HAP-1 (cell line): Measurements from ENCODE around the gene GNRHR.
A peak's percentile ranks its signal among the peaks of the same experiment; 100 is the strongest.
"Not testable (repeated sequence)": the region's sequence is repeated elsewhere in the genome, so short reads cannot be mapped to it uniquely, and the experiment has no call there.

ENCODE experiments used
- DNase-seq, 2 experiments: peaks; one replicate each; pipeline ENCODE4 v3.0.0-alpha.2; 2016 to 2020; ENCODE audit warnings: low spot score in 2 of 2
- H3K27me3 ChIP-seq: fragments of 250-450 bp; sonication (Bioruptor Pico); 2 replicates; pipeline ENCODE4 v1.5.1; 2020; ENCODE audit warnings: low read depth, mild to moderate bottlenecking, moderate library complexity
- H3K36me3 ChIP-seq: fragments of 250-450 bp; sonication (Bioruptor Pico); replicated peaks from 2 replicates; pipeline ENCODE4 v1.5.1; 2020; ENCODE audit warnings: mild to moderate bottlenecking
- H3K4me1 ChIP-seq: fragments of 250-450 bp; sonication (Bioruptor Pico); 2 replicates; pipeline ENCODE4 v1.5.1; 2020; ENCODE audit warnings: mild to moderate bottlenecking
- H3K4me3 ChIP-seq: fragments of 250-450 bp; sonication (Bioruptor Pico); 2 replicates; pipeline ENCODE4 v1.5.1; 2020; ENCODE audit warnings: mild to moderate bottlenecking, moderate library complexity
- H3K9me3 ChIP-seq: fragments of 250-450 bp; sonication (Bioruptor Pico); 2 replicates; pipeline ENCODE4 v1.5.1; 2020; ENCODE audit warnings: mild to moderate bottlenecking, moderate library complexity
- in situ Hi-C: fragments of 300-500 bp; cut with MboI; formaldehyde crosslinking; loops from 3 replicates; pipeline ENCODE4 v1.14.3; 2020; ENCODE audit warnings: low sequenced_read_pairs, inconsistent platforms, mixed read lengths

GNRHR gene

DNA sequence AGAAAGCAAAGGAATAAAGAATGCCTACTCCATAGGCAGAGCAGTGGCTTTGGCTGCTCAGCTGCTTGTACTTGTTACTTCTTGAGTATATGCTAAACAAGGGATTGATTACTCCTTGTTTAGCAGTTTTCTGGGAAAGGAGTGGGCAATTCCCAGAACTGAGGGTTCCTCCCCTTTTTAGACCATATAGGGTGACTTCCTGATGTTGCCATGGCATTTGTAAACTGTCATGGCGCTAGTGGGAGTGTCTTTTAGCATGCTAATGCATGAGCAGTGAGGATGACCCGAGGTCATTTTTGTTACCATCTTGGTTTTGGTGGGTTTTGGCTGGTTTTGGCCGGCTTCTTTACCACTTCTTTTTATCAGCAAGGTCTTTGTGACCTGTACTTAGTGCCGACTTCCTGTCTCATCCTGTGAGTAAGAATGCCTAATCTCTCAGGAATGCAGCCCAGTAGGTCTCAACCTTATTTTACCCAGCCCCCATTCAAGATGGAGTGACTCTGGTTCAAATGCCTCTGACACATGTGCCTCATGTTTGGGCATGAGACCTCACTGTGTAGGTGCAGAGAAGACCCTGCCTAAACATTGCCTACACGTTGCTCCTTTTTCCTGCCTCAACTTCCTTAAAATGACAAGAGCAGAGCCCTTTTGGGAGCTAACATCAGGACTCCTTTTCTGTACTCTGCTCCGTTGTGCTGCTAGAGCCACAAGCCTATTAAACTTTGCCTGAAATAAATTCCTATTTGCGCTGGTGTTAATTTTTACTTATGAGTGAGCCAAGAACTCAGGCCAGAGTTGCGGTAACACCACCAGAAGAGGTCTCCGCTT, 32.2 kb downstream of the GNRHR start:
- DNase-seq: no peak

DNA sequence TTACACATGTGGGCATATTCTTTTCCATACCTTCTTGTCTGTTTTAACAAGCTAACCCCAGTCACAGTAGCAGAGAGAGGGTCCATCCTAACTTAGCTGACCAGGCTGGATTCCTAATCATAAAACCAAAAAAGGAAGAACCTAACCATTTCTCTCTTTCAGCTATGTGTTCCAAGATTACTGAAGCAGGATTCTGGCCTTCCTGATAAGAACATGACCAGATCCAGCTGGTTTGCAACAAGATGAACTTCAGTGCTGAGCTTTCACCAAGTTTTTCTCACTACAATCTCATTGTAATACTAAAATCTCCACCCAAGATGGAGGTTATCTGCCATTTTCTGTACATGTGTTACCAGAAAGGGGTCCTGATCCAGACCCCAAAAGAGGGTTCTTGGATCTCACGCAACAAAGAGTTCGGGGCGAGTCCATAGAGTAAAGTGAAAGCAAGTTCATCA, 32.8 kb downstream of the GNRHR start:
- no peak for DNase-seq
- H3K4me3 ChIP-seq: no peak overlapping the region
- H3K36me3 ChIP-seq: no peaks in the 10 kb centered on the region
- in situ Hi-C loops: no loop called here
- H3K27me3 ChIP-seq: no peaks in the 10 kb centered on the region
- no peaks in the 10 kb centered on the region for H3K9me3 ChIP-seq
- no peaks in the 10 kb centered on the region for H3K4me1 ChIP-seq

More for the DNA sequence above, 32.2 kb downstream of the GNRHR start:
- Histone ChIP-seq H3K4me3 (no peak overlapping the region), H3K27me3 (no peaks in the 10 kb centered on the region), H3K36me3 (no peaks in the 10 kb centered on the region), H3K9me3 (no peaks in the 10 kb centered on the region), H3K4me1 (no peaks in the 10 kb centered on the region)
- in situ Hi-C loops: no loop called here

DNA sequence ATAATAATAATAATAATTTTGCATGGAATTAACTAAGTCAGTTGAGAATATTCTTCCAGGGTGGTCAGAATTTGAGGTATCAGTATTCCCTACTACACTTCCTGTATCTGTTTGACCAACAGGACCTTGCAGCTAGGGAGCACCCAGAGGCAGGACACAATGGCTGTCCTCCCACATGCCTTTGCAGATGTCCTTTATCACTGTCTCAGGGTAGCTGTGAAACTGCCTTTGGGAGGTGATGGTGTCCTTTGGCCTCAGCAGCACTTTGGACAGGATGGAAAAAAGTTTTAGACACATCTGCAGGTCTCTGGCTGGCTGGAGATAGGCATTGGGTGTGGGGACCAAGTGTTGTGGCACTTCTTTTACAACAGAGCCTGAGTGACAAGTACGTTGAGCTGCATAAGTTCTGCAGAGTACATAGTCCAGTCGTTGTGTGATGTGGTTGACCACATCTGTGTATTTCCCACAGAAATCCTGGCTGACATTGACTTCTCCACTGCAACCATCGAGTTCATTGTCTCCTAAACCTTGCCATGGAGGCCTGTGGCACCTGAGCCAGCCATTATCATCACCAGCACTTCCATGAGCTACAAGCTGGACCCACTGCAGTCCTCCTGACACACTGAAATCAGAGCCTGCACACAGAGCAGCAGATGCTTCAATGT, 34.1 kb downstream of the GNRHR start:
- DNase-seq: no peak

DNA sequence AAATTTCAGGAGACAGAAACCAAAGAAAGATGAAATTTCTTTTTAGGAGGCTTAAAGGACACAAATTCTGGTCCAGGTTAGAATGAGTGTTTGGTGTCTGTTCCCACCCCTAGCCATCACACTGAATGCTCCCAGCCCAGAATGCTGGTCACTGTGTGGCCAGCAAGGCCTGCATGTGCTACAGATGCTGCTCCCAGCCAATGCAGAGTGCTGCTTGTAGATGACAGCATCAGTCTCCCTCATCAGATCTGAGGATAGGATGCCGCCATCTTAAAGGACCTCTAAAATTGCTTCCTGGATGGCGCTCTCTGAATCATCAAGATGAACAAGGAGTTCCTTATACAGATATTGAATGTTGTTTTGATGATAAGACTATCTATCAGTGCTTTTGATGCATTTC, 35.3 kb downstream of the GNRHR start:
- Histone ChIP-seq H3K4me3 (no peak overlapping the region), H3K36me3 (no peaks in the 10 kb centered on the region), H3K9me3 (no peaks in the 10 kb centered on the region), H3K4me1 (no peaks in the 10 kb centered on the region), H3K27me3 (no peaks in the 10 kb centered on the region)
- in situ Hi-C loops: no loop called here
- no peak for DNase-seq

More for the DNA sequence above, 34.1 kb downstream of the GNRHR start:
- Histone ChIP-seq H3K27me3 (no peaks in the 10 kb centered on the region), H3K4me3 (no peak overlapping the region), H3K36me3 (no peaks in the 10 kb centered on the region), H3K9me3 (no peaks in the 10 kb centered on the region), H3K4me1 (no peaks in the 10 kb centered on the region)
- in situ Hi-C loops: no loop called here

DNA sequence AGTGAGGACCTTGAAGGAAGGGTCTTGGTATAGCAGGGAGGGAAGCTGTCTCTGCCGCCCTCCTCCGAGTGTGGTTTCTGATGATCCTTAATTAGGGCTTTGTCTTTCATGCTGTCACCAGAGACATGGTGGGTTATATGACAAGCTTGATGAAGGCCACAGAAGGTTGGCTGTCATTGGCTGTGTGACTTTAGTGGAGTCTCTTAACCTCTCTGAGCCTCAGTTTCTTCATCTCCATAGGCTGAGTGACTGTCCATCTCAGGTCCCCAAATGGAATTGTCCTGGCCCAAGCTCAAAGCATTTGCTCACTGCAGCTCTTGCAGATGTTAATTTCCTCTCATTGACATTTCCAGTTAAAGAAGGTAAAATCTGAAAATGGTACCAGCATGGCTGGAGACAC, 36.6 kb downstream of the GNRHR start:
- Histone ChIP-seq H3K36me3 (no peaks in the 10 kb centered on the region), H3K4me3 (no peak overlapping the region), H3K27me3 (no peaks in the 10 kb centered on the region), H3K9me3 (no peaks in the 10 kb centered on the region), H3K4me1 (no peaks in the 10 kb centered on the region)
- in situ Hi-C loops: no loop called here
- DNase-seq: no peak

DNA sequence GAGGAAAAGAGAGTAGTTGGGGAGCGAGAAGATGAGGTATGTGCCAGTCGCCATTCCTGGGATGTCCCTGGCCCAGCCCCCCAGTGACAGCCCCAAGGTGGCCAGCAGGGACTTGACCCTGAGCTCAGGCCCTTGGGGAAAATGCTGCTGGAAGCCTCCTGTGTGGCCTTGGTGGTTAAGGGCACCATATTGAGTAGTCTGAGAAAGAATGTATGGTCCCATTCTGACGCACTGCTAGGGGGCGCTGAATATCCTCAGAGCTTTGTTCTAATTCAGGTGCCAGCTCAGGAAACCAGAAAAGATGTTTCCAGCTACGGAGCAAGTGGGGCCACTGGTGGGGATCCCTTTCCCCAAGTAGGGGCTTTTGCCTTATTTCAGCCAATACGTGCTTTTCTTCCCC, 39.2 kb downstream of the GNRHR start:
- Histone ChIP-seq H3K36me3 (no peaks in the 10 kb centered on the region), H3K4me3 (no peak overlapping the region), H3K4me1 (no peaks in the 10 kb centered on the region), H3K9me3 (no peaks in the 10 kb centered on the region), H3K27me3 (no peaks in the 10 kb centered on the region)
- DNase-seq: no peak
- in situ Hi-C loops: no loop called here

DNA sequence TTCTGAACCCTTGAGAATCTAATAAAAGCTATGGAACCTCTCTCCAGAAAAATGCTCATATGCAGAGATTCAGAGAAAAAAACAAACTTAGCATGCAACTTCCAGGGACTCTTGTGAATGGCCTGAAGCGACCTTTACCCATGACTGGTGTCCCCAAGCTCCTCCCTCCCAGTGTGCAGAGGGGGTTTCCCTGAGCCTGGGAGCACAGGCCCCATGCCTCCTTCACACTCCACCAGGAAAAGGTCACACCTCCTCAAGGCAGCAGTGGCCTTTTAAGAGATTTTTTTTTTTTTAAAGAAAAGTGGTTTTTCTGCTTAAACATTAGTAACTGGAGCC, 40.0 kb downstream of the GNRHR start:
- Histone ChIP-seq H3K27me3 (no peaks in the 10 kb centered on the region), H3K4me3 (no peak overlapping the region), H3K36me3 (no peaks in the 10 kb centered on the region), H3K4me1 (no peaks in the 10 kb centered on the region), H3K9me3 (no peaks in the 10 kb centered on the region)
- no peak for DNase-seq
- in situ Hi-C loops: no loop called here

DNA sequence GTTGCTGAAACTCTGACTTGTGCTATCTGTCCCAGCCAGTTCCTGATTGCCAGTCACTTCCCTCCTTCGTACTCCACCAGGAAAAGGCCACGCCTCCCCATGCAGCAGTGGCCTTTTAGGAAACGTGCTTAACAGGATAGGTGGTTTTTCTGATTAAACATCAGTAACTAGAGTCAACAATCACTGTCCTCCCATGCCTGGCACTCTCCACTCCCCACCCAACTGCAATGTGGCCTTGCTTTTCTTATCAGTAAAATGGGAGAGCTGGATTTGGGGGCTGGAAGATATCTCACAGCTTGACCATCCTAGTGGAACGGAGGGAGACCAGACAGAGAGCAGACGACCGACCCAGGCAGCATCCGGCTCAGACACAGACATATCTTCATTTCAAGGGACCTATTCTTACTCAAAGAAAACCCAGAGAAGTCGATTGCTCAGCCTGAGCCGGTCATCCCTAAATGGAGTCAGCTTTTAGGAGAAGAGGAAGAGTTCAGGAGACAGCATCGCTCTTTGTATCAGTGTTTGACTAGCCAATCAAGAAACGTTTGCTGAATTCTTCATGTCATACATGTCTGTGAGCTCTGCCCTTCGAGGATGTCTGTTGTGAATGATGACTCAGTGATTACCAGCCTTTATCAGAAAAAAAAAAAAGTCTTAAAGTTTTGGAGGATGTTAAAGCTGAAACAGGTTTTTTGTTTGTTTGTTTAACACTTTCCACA, 40.5 kb downstream of the GNRHR start:
- H3K36me3 ChIP-seq: no peaks in the 10 kb centered on the region
- no peak for DNase-seq
- H3K27me3 ChIP-seq: no peaks in the 10 kb centered on the region
- no peak overlapping the region for H3K4me3 ChIP-seq
- in situ Hi-C loops: no loop called here
- no peaks in the 10 kb centered on the region for H3K4me1 ChIP-seq
- no peaks in the 10 kb centered on the region for H3K9me3 ChIP-seq

DNA sequence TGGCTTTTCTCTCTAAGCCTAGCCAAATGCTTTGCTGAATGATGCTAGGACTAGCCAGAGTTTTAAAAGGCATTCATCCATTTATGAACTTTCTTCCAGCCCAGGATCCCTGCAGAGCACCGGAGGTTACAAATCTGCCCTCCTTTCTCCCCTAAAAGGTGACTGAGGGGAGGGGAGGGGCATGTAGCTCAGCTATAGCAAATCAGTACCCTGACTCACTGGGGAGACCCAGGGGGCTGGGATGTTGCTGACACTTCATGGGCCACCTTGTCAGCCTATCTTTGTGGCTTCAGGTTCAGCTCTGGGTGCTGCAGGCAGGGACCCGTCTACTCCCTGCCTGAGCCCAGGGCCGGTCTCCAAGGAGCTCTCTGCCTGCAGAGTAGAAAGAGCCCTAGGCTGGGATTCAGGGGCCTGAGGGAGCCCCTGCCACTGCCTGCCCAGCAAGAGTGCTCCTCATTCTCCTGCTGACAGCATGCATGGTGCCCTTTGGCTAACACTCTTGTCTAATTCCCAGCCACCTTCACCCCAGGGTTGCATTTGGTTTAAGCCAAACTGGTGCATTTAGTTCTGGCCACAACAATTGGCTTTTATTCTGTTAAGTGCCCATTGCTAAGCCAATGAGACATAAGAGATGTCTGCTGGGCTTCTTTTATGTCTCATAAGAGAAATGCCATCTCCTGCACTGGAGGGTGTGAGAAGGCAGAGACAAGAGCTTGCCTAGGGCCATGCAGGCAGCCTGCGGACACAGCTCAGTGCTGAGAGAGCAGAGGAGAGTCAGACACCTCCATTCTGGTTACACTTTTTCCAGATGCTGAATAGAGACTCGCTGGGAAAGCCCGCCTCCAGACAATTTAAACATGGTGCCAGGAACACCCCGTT, 41.3 kb downstream of the GNRHR start:
- H3K9me3 ChIP-seq: no peaks in the 10 kb centered on the region
- no peaks in the 10 kb centered on the region for H3K4me1 ChIP-seq
- DNase-seq: no peak
- H3K27me3 ChIP-seq: no peaks in the 10 kb centered on the region
- in situ Hi-C loops: no loop called here
- H3K36me3 ChIP-seq: no peaks in the 10 kb centered on the region
- H3K4me3 ChIP-seq: no peak overlapping the region

DNA sequence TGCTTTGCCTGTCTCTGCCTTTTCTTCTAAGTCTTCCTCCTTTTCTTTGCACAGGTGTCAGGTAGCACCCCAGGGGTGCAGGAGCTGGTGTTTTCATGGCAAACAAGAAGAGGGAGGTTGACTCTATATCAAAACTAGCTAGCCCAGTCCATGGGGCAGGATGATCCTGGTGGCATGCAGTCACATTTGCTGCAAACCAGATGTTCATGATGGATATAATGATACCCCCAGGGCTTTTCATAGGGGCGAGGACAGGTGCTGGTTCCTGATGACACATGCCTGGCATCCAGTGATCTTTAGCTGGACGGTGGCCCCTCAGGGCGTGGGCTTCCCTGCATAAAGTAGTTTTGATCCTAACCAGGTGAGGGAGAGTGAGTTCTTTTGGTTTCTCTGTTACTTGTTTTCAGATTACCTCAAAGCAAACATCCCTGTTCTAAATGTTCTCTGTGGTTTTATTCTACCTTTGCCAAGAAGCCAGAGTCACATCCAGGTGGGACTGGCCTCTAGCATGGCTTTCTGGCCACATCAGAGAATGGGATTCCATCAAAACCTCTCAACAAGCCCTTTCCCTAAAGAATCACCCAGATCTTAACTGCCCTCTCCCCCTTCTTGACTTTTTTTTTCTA, 42.1 kb downstream of the GNRHR start:
- no peak for DNase-seq
- H3K36me3 ChIP-seq: no peaks in the 10 kb centered on the region
- in situ Hi-C loops: no loop called here

DNA sequence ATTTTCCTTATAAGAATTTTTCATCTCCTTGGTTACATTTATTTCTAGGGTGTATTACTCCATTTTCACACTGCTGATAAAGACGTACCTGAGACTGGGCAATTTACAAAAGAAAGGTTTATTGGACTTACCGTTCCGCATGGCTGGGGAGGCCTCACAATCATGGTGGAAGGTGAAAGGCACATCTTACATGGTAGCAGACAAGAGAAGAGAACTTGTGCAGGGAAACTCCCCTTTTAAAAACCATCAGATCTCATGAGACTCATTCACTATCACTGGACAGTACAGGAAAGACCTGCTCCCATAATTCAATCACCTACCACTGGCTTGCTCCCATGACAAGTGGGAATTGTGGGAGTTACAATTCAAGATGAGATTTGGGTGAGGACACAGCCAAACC, 47.5 kb downstream of the GNRHR start:
- H3K4me3 ChIP-seq, H3K4me1 ChIP-seq, H3K36me3 ChIP-seq, DNase-seq, in situ Hi-C loops, H3K9me3 ChIP-seq, H3K27me3 ChIP-seq: not testable (repeated sequence)

More for the DNA sequence above, 42.1 kb downstream of the GNRHR start:
- Histone ChIP-seq H3K4me1 (no peaks in the 10 kb centered on the region), H3K4me3 (no peak overlapping the region), H3K9me3 (no peaks in the 10 kb centered on the region), H3K27me3 (no peaks in the 10 kb centered on the region)

DNA sequence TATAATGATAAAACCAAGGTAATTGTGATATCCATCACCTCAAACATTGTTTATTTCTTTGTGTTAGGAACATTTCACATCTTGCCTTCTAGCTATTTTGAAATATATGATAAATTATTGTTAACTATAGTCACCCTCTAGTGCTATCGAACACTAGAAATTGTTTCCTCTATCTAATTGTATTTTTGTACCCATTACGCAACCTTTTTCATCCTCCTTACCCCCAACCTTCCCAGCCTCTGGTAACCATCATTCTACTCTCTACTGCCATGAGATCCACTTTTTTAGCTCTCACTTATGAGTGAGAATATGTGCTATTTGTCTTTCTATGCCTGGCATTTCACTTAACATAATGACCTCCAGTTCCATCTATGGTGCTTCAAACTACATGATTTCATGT, 49.3 kb downstream of the GNRHR start:
- Histone ChIP-seq H3K4me1 (peaks cover 8% of the 10 kb centered on the region; the same call in 1 of the 2 replicates), H3K9me3 (no peaks in the 10 kb centered on the region), H3K4me3 (no peak overlapping the region), H3K27me3 (no peaks in the 10 kb centered on the region), H3K36me3 (no peaks in the 10 kb centered on the region; the same call in 1 of the 2 replicates)
- in situ Hi-C loops: no loop called here
- DNase-seq: no peak

DNA sequence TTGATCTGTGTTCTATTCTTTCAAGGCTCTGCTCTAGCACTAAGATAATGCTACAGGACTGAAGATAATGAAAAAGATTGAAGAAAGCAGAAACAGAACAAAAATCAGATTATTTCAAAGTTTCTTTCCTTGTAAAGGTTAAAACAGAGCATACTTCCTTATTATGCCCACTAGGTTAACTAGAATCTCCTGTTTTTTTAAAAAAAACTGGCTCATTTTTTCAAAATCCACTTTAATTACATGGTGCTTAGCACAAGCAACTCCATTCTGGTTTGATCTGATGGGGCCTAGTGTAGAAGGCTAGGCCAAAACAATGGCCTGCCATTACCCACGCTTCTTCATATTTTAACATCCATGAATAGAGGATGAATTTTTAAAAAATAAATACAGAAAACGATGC, 52.0 kb downstream of the GNRHR start:
- Histone ChIP-seq H3K4me1 (peaks cover 8% of the 10 kb centered on the region; the same call in 1 of the 2 replicates), H3K9me3 (no peaks in the 10 kb centered on the region), H3K27me3 (no peaks in the 10 kb centered on the region), H3K36me3 (no peaks in the 10 kb centered on the region; the same call in 1 of the 2 replicates), H3K4me3 (peak overlapping the region; percentile 82)
- in situ Hi-C loops: no loop called here
- no peak for DNase-seq
